ENCODE data around the gene CT45A5.
"Not testable (repeated sequence)": the region's sequence is repeated elsewhere in the genome, so short reads cannot be mapped to it uniquely, and the experiment has no call there.

- not testable (repeated sequence) for TF ChIP-seq CTCF (IDR thresholded peaks at IDR 0.05; ENCODE audit: low read depth, low read length); MAX (IDR thresholded peaks at IDR 0.05; ENCODE audit: low read depth, low read length); POLR2A (IDR thresholded peaks at IDR 0.05; ENCODE audit: extremely low read depth, insufficient read length); MYC (IDR thresholded peaks at IDR 0.05; ENCODE audit: low read depth, low read length)
These were observed 50.6 kb downstream of the CT45A5 start for GRCh38 chrX:135734666-135735065.

Data from NB4 (cell line).